Naive B cell (primary cell): ENCODE data around the gene GPR78. TPM values are rescaled to one million over a fixed set of nuclear protein-coding genes. Genes with fewer than 3 reads are reported as not detected.

Source experiments
- ATAC-seq, 2 donors: fragments of 150-1000 bp; cut with Tn5 transposase; 2 replicates each; pipeline ENCODE4 v1.10.0; 2021; ENCODE audit warnings: low read depth in 2 of 2, mild to moderate bottlenecking in 2 of 2, moderate library complexity in 2 of 2
- DNase-seq: peaks from one replicate; pipeline ENCODE4 v3.0.0; 2022
- H3K27ac Mint-ChIP-seq, 6 donors: one replicate each; pipeline ENCODE4 v1.8.0; 2020 to 2022; ENCODE audit warnings: mild to moderate bottlenecking in 6 of 6, mixed read lengths in 6 of 6, moderate library complexity in 5 of 6, inconsistent platforms in 2 of 6
- H3K27me3 Mint-ChIP-seq, 3 donors: one replicate each; pipeline ENCODE4 v1.8.0; 2021 to 2022; ENCODE audit warnings: mixed read lengths in 3 of 3, mild to moderate bottlenecking in 1 of 3
- H3K36me3 Mint-ChIP-seq, 2 donors: one replicate each; pipeline ENCODE4 v1.8.0; 2020 to 2022; ENCODE audit warnings: mixed read lengths in 2 of 2, inconsistent platforms in 1 of 2, mild to moderate bottlenecking in 1 of 2
- H3K4me1 Mint-ChIP-seq, 3 donors: one replicate each; pipeline ENCODE4 v1.8.0; 2020 to 2022; ENCODE audit warnings: mixed read lengths in 3 of 3, inconsistent platforms in 1 of 3, mild to moderate bottlenecking in 1 of 3, moderate library complexity in 1 of 3
- H3K4me3 Mint-ChIP-seq, 8 donors: one replicate each; pipeline ENCODE4 v1.8.0; 2020 to 2022; ENCODE audit warnings: mild to moderate bottlenecking in 8 of 8, mixed read lengths in 8 of 8, moderate library complexity in 8 of 8, inconsistent platforms in 2 of 8
- H3K9me3 Mint-ChIP-seq, 7 donors: one replicate each; pipeline ENCODE4 v1.8.0; 2020 to 2022; ENCODE audit warnings: mixed read lengths in 7 of 7, mild to moderate bottlenecking in 5 of 7, inconsistent platforms in 2 of 7, moderate library complexity in 1 of 7
- polyA plus RNA-seq, 6 donors: library from polyadenylated mRNA; unstranded; fragments of 300-500 nt; fragmentation: Illumina TruSeq; gene quantifications; one replicate each; pipeline ENCODE4 v1.2.3, GENCODE V29; 2021; ENCODE audit warnings: low read depth in 6 of 6

The GPR78 gene
- not detected for polyA plus RNA-seq

DNA sequence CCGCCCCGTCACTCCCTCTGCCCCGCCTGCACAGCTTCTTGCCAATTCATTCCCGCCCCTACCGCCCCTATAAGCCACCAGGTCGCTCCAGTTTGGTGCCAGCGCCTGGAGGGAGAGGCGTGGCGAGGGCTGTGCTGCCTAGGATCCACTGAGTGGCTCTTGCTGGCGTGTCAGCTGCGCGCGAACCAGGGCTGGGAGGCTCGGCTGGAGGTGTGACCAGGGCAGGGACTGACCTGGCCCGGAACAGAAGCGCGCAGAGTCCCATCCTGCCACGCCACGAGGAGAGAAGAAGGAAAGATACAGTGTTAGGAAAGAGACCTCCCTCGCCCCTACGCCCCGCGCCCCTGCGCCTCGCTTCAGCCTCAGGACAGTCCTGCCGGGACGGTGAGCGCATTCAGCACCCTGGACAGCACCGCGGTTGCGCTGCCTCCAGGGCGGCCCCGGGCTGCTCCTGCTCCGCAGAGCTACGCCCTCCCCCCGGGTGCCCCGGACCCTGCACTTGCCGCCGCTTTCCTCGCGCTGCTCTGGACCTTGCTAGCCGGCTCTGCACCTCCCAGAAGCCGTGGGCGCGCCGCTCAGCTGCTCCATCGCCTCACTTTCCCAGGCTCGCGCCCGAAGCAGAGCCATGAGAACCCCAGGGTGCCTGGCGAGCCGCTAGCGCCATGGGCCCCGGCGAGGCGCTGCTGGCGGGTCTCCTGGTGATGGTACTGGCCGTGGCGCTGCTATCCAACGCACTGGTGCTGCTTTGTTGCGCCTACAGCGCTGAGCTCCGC is at the start of gene GPR78:
Gene GPR78 (plus strand): TSS at position 72 of the 773 bp plus-strand sequence. CDS start 591 bp downstream, at position 663.
- peaks cover 0 to 4% (median 0%) of the 10 kb centered on the region in 7 donors for H3K9me3 Mint-ChIP-seq
- H3K4me1 Mint-ChIP-seq: no peaks in the 10 kb centered on the region
- no peaks in the 10 kb centered on the region for H3K36me3 Mint-ChIP-seq
- H3K27ac Mint-ChIP-seq: no peak within 1 kb of the TSS
- ATAC-seq (no peak), DNase-seq (no peak)
- peaks cover 17 to 46% (median 36%) of the 10 kb centered on the region in 3 donors for H3K27me3 Mint-ChIP-seq
- no peak within 1 kb of the TSS for H3K4me3 Mint-ChIP-seq

DNA sequence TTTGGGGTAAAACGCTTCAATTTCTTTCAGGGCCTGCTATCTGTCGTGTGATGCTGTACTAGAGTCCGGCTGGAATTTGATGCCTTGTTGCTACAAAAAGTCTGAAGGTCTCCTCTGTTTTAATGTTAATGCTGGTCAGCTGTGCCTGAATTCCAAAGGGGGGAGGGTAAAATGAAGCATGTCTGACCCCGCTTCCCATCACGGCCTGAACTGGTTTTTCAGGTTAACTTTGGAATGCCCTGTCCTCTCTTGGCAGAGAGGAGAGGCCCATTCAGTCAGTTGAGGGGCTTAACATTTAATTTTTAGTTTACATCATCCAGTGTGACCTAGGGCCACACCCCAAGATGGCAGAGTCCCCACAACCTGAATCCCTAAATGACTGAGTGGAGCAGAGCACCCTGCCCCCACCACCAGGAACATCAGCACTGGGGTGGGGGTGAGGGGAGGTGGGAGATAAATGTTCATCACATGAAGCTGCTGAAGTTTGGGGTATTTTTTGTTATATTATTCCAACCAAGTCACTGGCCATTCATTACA is 47.9 kb upstream of the GPR78 start:
- DNase-seq: no peak
- Mint-ChIP-seq H3K9me3 (peaks cover 12 to 39% (median 17%) of the 10 kb centered on the region in 7 donors), H3K27me3 (peaks cover 9 to 24% (median 17%) of the 10 kb centered on the region in 3 donors), H3K4me3 (no peak overlapping the region), H3K4me1 (no peaks in the 10 kb centered on the region), H3K36me3 (peaks cover 0 to 13% of the 10 kb centered on the region in 2 donors), H3K27ac (no peak overlapping the region)
- no peak for ATAC-seq

GRCh38 chr4:8533274-8533865 is 46.8 kb upstream of the GPR78 start:
- ATAC-seq: no peak
- H3K9me3 Mint-ChIP-seq: peaks cover 12 to 39% (median 17%) of the 10 kb centered on the region in 7 donors
- no peak overlapping the region for H3K4me3 Mint-ChIP-seq
- H3K27me3 Mint-ChIP-seq: peaks cover 14 to 30% (median 17%) of the 10 kb centered on the region in 3 donors
- no peak overlapping the region for H3K27ac Mint-ChIP-seq
- DNase-seq: no peak
- H3K36me3 Mint-ChIP-seq: peaks cover 0 to 13% of the 10 kb centered on the region in 2 donors
- no peaks in the 10 kb centered on the region for H3K4me1 Mint-ChIP-seq

GRCh38 chr4:8534129-8534528 is 46.1 kb upstream of the GPR78 start:
- Mint-ChIP-seq H3K9me3 (peaks cover 12 to 39% (median 17%) of the 10 kb centered on the region in 7 donors), H3K4me3 (no peak overlapping the region), H3K4me1 (no peaks in the 10 kb centered on the region), H3K27ac (no peak overlapping the region), H3K27me3 (peaks cover 14 to 31% (median 16%) of the 10 kb centered on the region in 3 donors), H3K36me3 (peaks cover 0 to 13% of the 10 kb centered on the region in 2 donors)
- ATAC-seq: no peak
- no peak for DNase-seq

DNA sequence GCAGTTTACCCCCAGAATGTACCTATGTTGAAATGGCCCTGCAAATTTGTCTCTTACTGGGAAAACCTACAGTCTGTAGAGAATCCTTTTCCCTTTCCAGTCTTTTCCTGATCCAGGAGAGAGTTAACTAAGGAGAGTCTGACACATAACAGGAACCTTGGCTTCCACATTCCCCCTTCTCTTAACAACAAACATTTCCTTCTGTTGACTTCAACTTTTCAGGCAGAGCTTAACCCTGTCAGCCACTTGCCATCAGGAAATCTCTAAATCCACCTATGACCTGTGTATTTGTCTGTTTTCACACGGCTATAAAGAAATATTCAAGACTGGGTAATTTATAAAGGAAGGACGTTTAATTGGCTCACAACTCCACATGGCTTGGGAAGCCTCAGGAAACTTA is 45.6 kb upstream of the GPR78 start:
- Mint-ChIP-seq H3K4me1 (no peaks in the 10 kb centered on the region), H3K4me3 (no peak overlapping the region), H3K27ac (no peak overlapping the region), H3K27me3 (peaks cover 14 to 31% (median 16%) of the 10 kb centered on the region in 3 donors), H3K9me3 (peaks cover 12 to 39% (median 17%) of the 10 kb centered on the region in 7 donors), H3K36me3 (peaks cover 0 to 13% of the 10 kb centered on the region in 2 donors)
- no peak for ATAC-seq
- DNase-seq: no peak

GRCh38 chr4:8536467-8536866 is 43.7 kb upstream of the GPR78 start:
- H3K9me3 Mint-ChIP-seq: peaks cover 12 to 30% (median 17%) of the 10 kb centered on the region in 7 donors
- ATAC-seq: no peak
- H3K36me3 Mint-ChIP-seq: peaks cover 0 to 13% of the 10 kb centered on the region in 2 donors
- H3K4me1 Mint-ChIP-seq: no peaks in the 10 kb centered on the region
- no peak overlapping the region for H3K4me3 Mint-ChIP-seq
- DNase-seq: no peak
- H3K27me3 Mint-ChIP-seq: peaks cover 14 to 31% (median 14%) of the 10 kb centered on the region in 3 donors
- H3K27ac Mint-ChIP-seq: no peak overlapping the region

GRCh38 chr4:8537041-8537461 is 43.1 kb upstream of the GPR78 start:
- Mint-ChIP-seq H3K36me3 (peaks cover 0 to 13% of the 10 kb centered on the region in 2 donors), H3K4me3 (no peak overlapping the region), H3K27me3 (peaks cover 8 to 31% (median 10%) of the 10 kb centered on the region in 3 donors), H3K27ac (no peak overlapping the region), H3K9me3 (peaks cover 12 to 24% (median 15%) of the 10 kb centered on the region in 7 donors), H3K4me1 (no peaks in the 10 kb centered on the region)
- DNase-seq: no peak
- ATAC-seq: no peak

GRCh38 chr4:8538076-8538702 is 42.0 kb upstream of the GPR78 start:
- peaks cover 0 to 13% of the 10 kb centered on the region in 2 donors for H3K36me3 Mint-ChIP-seq
- ATAC-seq (no peak), DNase-seq (no peak)
- peaks cover 11 to 20% (median 15%) of the 10 kb centered on the region in 7 donors for H3K9me3 Mint-ChIP-seq
- peaks cover 7 to 31% (median 8%) of the 10 kb centered on the region in 3 donors for H3K27me3 Mint-ChIP-seq
- H3K27ac Mint-ChIP-seq: no peak overlapping the region
- no peak overlapping the region for H3K4me3 Mint-ChIP-seq
- no peaks in the 10 kb centered on the region for H3K4me1 Mint-ChIP-seq

DNA sequence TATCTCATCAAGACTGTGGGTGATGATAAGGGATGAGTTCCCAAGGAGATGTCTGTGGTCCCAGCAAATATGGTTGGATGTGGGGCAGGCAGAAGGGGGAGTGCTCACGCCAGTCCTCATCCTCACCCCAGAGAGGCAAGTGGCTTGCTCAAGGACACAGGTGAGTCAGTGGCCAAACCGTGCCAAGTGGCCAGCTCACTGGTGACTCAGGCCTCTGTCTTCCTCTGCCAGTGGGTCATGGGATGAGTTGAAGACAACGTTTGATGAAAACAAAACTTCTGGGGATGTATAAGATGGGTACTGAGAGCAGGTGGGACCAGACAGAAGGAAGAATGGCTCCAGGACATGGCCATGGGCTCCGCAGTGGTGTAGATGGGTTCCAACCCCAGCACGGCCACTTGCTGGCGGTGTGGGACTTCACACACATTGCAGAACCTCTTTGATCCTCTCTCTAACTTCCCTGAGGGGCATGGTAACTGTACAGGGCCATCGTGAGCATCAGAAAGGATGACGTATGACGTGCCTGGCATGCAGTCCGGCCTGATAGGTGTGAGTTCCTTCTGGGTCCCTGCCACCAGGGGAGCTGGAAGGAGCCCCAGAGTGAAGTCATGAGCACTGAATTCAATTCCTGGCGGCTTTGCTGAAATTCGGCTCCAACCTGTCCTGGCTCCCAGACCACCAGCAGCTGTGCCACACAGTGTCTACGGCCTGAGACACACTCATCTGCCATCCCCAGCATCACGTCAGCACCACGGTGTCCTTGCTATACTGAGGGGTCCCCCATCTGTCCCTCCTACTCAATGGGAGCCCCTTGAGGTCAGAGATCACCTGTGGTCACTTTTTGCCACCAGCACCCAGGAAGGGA is 41.3 kb upstream of the GPR78 start:
- H3K27ac Mint-ChIP-seq: no peak overlapping the region
- H3K9me3 Mint-ChIP-seq: peaks cover 10 to 17% (median 12%) of the 10 kb centered on the region in 7 donors
- H3K4me3 Mint-ChIP-seq: no peak overlapping the region
- ATAC-seq (no peak), DNase-seq (no peak)
- no peaks in the 10 kb centered on the region for H3K4me1 Mint-ChIP-seq
- H3K27me3 Mint-ChIP-seq: peaks cover 7 to 27% (median 8%) of the 10 kb centered on the region in 3 donors
- H3K36me3 Mint-ChIP-seq: peaks cover 0 to 13% of the 10 kb centered on the region in 2 donors

DNA sequence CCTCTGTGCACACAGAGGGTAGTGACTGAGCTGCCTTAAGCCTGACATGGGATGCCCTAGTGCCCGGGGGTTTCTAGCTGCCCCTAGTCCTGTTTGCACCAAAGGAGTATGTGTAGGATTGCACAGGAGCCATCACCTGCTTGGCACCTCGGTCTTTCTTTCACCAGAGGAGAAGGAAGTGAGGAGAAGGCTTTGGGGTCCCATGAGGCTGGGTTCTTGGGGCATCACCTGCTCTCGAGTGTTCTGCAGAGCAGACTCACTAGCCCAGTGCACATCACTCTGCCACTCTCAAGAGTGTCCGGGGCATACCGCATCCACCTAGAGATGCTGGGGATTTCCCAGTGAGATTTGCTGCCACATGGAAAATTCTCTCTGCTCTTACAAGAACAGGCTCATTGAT is 40.5 kb upstream of the GPR78 start:
- Mint-ChIP-seq H3K27me3 (peaks cover 2 to 20% (median 7%) of the 10 kb centered on the region in 3 donors), H3K9me3 (peaks cover 4 to 10% (median 7%) of the 10 kb centered on the region in 7 donors), H3K4me1 (no peaks in the 10 kb centered on the region), H3K27ac (no peak overlapping the region), H3K36me3 (peaks cover 0 to 6% of the 10 kb centered on the region in 2 donors), H3K4me3 (no peak overlapping the region)
- no peak for ATAC-seq
- no peak for DNase-seq

- H3K9me3 Mint-ChIP-seq: peaks cover under 1 to 5% (median 4%) of the 10 kb centered on the region in 7 donors
- no peak overlapping the region for H3K27ac Mint-ChIP-seq
- no peaks in the 10 kb centered on the region for H3K4me1 Mint-ChIP-seq
- H3K36me3 Mint-ChIP-seq: peaks cover 0 to 2% of the 10 kb centered on the region in 2 donors
- ATAC-seq: no peak
- H3K27me3 Mint-ChIP-seq: peaks cover 0 to 16% (median 7%) of the 10 kb centered on the region in 3 donors
- DNase-seq: no peak
- H3K4me3 Mint-ChIP-seq: no peak overlapping the region
Observed at GRCh38 chr4:8540072-8540471, 40.1 kb upstream of the GPR78 start.

- H3K36me3 Mint-ChIP-seq: no peaks in the 10 kb centered on the region
- no peak for DNase-seq
- peaks cover 0 to 16% (median 7%) of the 10 kb centered on the region in 3 donors for H3K27me3 Mint-ChIP-seq
- H3K9me3 Mint-ChIP-seq: peaks cover 0 to 2% (median 0%) of the 10 kb centered on the region in 7 donors
- H3K27ac Mint-ChIP-seq: no peak overlapping the region
- H3K4me3 Mint-ChIP-seq: no peak overlapping the region
- no peaks in the 10 kb centered on the region for H3K4me1 Mint-ChIP-seq
- no peak for ATAC-seq
Observed at GRCh38 chr4:8540586-8540985, 39.6 kb upstream of the GPR78 start.
